Esophagus squamous epithelium (tissue), 4 donors: ENCODE results near the gene CACNA1D.

ENCODE experiments used
- POLR2A ChIP-seq, 4 donors: fragments of 450-650 bp; IDR thresholded peaks; one replicate each; pipeline ENCODE4 v1.6.1; 2017; ENCODE audit warnings: antibody characterized with exemption in 4 of 4, mild to moderate bottlenecking in 4 of 4, moderate library complexity in 3 of 4
- TF ChIP-seq, protein P1 (sequence below), 6 experiments: fragments of 450-650 bp in 4 of 6; fragments of 200-600 bp in 2 of 6; sonication (generic) in 2 of 6; IDR thresholded peaks; one replicate each; pipeline ENCODE4 v1.5.1; 2016 to 2019; ENCODE audit warnings: antibody characterized with exemption in 6 of 6, mild to moderate bottlenecking in 4 of 6, moderate library complexity in 4 of 6

DNA sequence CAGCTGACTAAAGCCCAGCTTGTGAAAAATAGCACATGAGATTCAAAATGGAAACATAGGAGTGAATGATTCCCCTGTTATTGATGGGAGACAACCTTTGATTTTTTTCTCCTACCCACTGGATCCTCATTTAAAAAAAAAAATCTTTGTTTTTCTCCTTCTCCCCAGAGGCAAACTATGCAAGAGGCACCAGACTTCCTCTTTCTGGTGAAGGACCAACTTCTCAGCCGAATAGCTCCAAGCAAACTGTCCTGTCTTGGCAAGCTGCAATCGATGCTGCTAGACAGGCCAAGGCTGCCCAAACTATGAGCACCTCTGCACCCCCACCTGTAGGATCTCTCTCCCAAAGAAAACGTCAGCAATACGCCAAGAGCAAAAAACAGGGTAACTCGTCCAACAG, 2.6 kb downstream of the CACNA1D start:
- TF ChIP-seq, protein P1, sequence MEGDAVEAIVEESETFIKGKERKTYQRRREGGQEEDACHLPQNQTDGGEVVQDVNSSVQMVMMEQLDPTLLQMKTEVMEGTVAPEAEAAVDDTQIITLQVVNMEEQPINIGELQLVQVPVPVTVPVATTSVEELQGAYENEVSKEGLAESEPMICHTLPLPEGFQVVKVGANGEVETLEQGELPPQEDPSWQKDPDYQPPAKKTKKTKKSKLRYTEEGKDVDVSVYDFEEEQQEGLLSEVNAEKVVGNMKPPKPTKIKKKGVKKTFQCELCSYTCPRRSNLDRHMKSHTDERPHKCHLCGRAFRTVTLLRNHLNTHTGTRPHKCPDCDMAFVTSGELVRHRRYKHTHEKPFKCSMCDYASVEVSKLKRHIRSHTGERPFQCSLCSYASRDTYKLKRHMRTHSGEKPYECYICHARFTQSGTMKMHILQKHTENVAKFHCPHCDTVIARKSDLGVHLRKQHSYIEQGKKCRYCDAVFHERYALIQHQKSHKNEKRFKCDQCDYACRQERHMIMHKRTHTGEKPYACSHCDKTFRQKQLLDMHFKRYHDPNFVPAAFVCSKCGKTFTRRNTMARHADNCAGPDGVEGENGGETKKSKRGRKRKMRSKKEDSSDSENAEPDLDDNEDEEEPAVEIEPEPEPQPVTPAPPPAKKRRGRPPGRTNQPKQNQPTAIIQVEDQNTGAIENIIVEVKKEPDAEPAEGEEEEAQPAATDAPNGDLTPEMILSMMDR (IDR thresholded peaks at IDR 0.05), result no peak
- TF ChIP-seq POLR2A (IDR thresholded peaks at IDR 0.05), result no peak
